Glomerular visceral epithelial cell (primary cell): ENCODE results near the gene POR.

ENCODE experiments used
- DNase-seq: peaks from one replicate; pipeline ENCODE4 v3.0.0-alpha.2; 2016; ENCODE audit errors: extremely low spot score

Gene POR

DNA sequence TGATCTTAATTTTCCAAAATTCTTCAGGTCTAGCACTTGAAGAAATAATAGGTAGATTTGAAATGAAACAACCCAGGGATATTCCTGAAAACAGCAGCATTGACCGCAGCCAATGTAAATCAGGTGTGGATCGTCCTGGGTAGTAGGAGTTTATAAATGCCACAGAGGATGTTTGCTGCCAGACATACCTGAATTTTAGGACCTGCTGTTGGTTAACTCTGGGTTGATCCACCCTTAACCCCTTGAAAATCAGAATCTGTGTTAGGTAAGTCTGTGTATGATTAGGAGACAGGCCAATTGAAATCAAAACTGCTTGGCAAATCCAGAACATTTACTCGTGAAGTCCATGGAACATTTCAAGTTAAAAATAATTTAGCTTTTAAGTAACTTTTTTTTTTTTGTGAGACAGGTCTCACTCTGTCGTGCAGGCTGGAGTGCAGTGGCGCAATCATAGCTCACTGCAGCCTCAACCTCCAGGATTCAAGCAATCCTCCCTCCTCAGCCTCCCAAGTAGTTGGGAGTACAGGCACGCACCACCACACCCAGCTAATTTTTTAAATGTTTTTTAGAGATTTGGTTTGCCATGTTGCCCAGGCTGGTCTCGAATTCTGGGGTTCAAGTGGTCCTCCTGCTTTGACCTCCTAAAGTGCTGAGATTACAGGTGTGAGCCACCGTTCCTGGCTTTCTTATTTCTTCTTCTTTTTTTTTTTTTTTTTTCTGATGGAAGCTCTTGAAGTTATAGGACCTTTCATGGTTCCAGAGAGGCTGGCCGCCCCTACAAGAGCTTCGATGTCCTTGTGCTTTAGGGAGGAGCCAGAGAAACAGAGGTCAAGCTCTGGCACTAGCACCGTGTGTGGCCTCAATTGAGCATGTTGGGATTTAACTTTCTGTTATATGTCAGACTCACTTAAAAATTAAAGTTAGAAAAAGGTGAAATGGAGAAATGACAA lies 2.0 kb downstream of the POR start:
- no peak for DNase-seq

GRCh38 chr7:75920431-75921161 lies 5.6 kb downstream of the POR start:
- no peak for DNase-seq

GRCh38 chr7:75921479-75921878 lies 6.5 kb downstream of the POR start:
- no peak for DNase-seq

DNA sequence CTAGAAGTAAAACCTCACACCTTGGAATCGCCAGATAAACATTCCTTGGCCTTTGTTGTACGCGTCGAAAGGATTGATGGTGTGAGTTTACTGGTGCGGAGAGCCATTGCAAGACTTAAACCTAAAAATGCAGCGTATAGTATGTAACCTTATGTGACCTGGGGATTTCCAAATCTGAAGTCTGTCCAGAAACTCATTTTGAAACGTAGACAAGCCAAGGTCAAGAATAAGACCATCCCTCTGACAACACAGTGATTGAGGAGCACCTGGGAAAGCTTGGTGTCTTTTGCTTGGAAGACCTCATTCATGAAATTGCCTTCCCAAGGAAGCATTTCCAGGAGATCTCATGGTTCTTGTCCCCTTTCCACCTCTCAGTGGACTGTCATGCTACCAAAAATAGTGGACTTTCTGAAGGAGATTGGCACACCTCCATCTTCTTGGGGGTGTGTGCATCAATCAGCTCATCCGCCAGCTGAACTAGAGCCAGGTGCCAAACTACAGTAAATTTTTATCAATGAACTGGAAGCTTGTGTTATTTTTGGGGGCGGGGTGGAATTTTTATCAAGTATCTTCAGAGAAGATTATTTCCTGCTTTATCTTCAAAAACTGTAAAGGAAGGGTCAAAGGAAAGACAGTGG lies 8.1 kb downstream of the POR start:
- DNase-seq: no peak

GRCh38 chr7:75924256-75924655 lies 9.3 kb downstream of the POR start:
- DNase-seq: peak; percentile 28

- no peak for DNase-seq
Measured at GRCh38 chr7:75924889-75925288, 9.9 kb downstream of the POR start.

DNA sequence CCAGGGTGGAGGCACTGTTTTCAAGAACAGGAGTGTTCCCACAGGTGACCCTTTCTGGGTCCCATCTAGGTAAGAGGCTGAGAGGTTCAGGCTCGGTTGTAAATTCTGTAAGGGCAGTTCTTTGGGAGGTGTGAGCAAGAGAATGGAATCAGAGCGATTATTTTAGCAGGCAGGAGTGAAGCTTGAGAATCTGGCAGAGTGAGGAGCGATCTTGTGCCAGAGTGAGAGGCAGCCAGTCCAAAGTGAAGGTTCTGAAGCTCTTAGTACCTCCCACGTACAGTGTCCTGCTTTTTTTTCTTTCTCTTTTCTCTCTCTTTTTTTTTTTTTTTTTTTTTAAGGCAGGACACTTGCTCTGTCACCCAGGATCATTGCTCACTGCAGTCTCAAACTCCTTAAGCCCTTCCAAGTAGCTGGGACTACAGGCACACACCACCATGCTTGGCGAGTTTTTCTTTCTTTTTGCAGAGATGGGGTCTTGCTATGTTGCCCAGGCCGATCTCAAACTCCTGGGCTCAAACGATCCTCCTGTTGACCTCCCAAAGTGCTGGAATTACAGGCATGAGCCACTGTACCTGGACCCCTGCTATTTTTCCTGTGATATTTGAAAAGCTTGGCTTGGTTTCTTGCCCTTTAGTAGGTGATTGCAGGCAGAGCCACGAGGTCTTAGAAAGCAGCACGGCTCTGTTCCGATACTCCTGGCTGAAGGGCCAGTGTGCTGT lies 10.9 kb downstream of the POR start:
- no peak for DNase-seq

GRCh38 chr7:75928568-75928914 lies 13.6 kb downstream of the POR start:
- DNase-seq: no peak

GRCh38 chr7:75931680-75932079 lies 16.7 kb downstream of the POR start:
- no peak for DNase-seq

- DNase-seq: peak; percentile 81
Measured at GRCh38 chr7:75937958-75938786, 23.2 kb downstream of the POR start.

DNA sequence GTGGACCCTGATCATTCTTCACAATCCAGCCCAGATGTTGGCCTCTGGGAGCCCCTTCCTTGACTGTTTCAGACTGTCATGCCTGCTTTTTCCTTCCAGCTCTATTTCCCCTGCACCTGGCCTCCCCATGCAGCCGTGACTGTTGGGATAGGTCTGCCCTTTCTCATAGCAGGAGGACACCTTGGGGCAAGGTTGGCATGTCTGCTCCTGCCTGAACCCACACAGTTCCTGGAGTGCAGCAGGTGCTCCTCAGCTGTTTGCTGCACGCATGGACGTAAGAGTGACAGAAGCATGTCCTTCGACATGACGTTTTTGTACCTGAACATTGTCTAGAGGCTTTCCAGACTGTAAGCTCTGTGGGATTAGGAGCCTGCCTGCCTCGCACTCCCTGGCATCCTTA lies 24.0 kb downstream of the POR start:
- no peak for DNase-seq

- DNase-seq: peak; percentile 67
Measured at GRCh38 chr7:75943864-75944263, 28.9 kb downstream of the POR start.

GRCh38 chr7:75944507-75944906 lies 29.6 kb downstream of the POR start:
- no peak for DNase-seq

DNA sequence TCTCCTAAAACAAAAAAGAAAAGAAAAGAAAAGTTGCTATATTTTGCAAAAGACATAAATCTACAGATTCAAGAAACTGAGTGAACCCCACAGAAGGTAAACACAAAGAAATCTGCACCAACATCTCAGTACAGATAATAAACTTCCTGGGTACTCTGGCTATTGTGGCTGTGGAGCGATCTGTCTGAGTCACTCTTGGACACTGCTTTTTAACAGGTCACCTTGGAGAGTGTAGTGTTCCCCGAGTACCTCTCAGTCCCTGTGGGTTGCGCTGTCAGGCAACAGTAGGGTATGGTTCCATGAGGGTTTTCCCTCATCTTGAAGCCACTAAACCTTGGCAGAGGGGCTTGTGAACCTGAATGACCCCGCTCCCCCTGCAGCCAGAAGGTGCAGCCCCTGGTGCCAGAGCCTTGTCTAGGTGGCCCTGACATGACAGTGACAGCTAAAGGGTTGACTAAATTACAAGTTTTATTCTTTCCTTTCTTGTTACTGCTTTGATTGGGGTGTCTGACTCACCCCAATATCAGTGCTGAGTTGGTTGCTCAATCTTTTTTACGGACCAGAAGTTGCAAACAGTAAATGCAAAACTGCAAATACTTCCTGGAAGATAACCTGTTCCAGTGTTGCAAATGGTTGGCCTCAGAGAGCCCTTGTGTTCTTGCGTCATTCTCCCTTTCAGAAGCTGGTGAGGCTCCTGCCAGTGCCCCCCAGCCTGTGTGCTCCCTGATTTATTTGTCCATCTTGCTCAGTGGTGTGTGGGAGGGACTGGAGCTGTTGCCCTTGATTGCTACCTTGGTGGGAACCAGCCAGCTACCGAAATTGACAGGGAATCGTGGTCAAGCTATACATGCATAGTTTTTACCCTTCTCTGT lies 30.6 kb downstream of the POR start:
- DNase-seq: no peak

GRCh38 chr7:75946207-75946855 lies 31.4 kb downstream of the POR start:
- DNase-seq: no peak

- DNase-seq: no peak
Measured at GRCh38 chr7:75948179-75948578, 33.2 kb downstream of the POR start.

DNA sequence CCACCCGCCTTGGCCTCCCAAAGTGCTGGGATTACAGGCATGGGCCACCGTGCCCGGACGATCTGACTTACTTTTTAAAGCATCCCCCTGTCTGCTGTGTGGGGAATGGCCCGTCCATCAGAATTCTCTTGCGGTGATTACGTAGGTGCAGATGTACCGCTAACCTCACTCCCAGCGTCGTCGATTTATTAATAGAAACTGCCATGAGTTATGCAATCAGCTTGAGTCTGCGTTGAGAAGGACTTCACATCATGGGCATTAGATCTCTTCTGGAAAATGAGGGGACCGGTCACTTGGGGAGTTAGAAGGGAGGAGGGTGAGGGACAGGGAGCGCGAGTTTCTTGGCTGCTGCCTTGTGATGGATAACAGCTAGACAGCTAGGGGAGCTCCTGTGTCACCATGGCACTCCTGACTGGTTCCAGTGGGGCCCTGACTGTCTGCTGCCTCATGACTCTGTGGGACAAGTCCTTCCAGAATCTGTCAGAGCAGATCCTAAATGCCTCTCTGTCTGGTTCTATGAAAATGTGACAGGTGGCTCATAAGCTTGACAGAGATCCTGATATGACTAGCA lies 35.2 kb downstream of the POR start:
- DNase-seq: no peak

GRCh38 chr7:75951506-75951905 lies 36.6 kb downstream of the POR start:
- DNase-seq: peak; percentile 68

- DNase-seq: no peak
Measured at GRCh38 chr7:75953431-75953830, 38.5 kb downstream of the POR start.
